ENCODE results near the gene LGALS12.

LGALS12 gene

DNA sequence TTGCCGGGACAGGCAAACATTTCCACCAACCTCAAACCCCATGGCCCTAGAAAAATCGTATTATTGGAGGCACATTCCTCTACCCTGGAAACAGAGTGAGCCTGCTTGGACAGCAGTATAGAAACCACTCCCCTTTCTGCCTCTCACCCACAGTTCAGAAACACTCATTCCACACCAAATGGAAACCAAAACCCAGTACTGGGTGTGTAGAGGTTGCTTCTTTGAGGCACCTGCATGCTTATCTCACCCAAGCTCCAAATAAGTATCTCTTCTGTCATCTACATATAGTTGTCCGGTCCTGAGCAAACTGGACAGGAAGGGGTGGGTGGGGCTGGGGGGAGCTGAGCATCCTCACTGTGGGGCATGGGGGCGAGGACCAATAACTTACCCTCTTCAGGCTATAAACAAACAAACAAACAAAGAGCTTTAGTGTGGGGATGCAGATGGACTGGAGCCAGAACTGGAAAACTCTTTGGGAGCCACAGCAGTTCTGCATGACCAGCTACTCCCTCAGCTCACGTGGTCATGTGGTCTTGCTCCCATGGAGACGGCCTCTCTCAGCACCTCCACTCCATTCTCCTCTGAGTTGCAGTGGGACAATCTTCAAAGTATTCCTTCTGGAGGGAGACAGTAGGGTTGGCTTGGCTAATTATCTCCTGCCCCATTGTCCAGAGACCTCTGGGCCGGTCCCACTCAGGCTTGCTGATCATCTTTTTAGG lies 58.3 kb downstream of the LGALS12 start:
- DNase-seq: no peak

- no peak for DNase-seq
Measured at GRCh38 chr11:63564784-63565350, 59.0 kb downstream of the LGALS12 start.

All from fibroblast of upper back skin (primary cell).